SH-SY5Y (cell line): ENCODE measurements around the gene AXIN1.

Experiments used
- GATA2 ChIP-seq: IDR thresholded peaks from 2 replicates; pipeline ENCODE4 v1.6.1; 2011; ENCODE audit warnings: mild to moderate bottlenecking, low read depth, low read length
- GATA3 ChIP-seq: IDR thresholded peaks from 2 replicates; pipeline ENCODE4 v1.6.1; 2011; ENCODE audit warnings: low read depth, mild to moderate bottlenecking, low read length, moderate library complexity

DNA sequence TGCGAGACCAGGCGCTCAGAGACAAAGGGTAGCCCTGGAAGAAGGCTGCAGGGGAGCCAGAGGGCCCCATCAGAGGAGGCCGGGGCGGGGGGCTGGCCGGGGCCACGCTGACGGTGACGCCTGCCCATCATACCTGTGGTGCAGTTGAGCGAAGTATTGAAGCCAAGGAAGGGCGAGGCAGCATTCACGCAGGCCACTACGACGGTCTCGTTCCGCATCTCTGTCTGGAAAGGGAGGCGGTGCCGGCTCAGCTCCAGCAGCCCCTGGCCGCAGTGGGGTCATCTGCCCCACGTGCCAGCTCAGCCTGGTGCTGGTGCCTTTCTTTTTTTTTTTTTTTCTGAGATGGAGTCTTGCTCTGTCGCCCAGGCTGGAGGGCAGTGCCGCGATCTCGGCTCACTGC lies 22.7 kb upstream of the AXIN1 start:
- no peak for TF ChIP-seq GATA2
- no peak for TF ChIP-seq GATA3
